ENCODE measurements around the gene RAI1.

- TF ChIP-seq CTCF (IDR thresholded peaks at IDR 0.05), result no peak
- TF ChIP-seq POLR2A (IDR thresholded peaks at IDR 0.05), result no peak
Observed at GRCh38 chr17:17817552-17817947, 136.3 kb downstream of the RAI1 start.

All from lower leg skin (tissue), 3 donors.